CD4-positive, alpha-beta T cell treated with Interleukin-6 at 100 ng/mL for 8 hours (primary cell): ENCODE measurements around the gene SLC41A3.

Experiments
- DNase-seq: peaks from one replicate; pipeline ENCODE4 v3.0.0-alpha.2; 2020; ENCODE audit warnings: mixed read lengths, low spot score

Gene SLC41A3

DNA sequence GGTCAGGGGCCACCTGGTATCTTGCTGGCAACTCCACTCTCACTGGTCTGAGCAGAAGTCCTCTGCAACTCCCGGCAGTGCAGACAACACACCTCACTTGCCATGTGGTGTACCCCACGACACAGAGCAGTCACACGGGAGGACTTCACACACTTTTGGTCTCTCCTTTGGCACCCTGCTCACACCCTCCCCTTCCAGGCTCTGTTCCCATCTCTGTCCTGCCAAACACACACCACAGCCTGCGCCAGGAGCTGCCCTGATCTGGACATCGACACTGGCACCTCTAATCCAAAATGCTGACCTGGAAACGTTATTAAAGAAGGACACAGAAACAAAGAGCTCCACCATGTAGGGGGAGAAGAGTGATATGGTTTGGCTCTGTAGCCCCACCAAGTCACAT is 57.2 kb downstream of the SLC41A3 start:
- DNase-seq = no peak

DNA sequence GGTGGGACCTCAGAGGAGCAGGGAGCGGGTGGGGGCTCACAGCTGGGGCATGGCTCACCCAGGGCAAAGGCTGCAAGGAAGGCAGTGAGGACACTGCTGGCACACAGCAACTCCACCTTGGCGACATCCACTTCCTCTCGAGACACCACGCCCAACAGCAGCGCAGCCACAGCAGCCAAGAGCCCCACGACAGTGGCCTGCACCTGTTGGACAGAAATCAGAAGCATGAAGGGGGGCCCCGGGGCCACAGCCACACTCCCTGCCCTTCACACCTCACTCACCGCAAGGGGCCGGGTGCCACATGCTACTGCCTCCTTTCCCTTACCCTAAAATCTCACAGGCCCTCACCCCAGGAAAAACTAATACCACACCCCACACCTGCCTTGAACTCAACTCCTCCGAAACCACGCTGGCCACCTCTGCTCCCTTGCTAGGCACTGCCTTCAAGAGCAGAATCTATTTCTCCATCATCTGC is 57.6 kb downstream of the SLC41A3 start:
- DNase-seq = no peak

DNA sequence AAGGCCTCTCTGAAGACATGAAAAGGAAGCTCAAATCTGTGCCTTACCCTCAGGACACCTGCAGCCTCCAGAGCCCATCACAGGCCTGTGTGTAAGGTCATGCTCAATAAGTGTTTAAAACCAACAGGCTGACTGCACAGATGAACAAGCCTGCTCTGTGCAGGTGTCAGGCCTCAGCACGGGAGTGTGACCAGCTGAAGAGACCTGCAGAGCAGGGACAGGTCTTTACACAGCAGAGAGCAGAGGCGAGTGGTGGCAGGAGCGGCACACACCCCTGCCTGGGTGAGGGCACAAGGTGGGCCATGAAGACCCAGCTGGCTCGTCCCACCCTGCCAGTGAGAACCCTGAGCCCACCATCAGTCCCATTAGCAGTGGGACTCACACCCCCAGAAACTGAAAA is 58.1 kb downstream of the SLC41A3 start:
- DNase-seq = no peak

DNA sequence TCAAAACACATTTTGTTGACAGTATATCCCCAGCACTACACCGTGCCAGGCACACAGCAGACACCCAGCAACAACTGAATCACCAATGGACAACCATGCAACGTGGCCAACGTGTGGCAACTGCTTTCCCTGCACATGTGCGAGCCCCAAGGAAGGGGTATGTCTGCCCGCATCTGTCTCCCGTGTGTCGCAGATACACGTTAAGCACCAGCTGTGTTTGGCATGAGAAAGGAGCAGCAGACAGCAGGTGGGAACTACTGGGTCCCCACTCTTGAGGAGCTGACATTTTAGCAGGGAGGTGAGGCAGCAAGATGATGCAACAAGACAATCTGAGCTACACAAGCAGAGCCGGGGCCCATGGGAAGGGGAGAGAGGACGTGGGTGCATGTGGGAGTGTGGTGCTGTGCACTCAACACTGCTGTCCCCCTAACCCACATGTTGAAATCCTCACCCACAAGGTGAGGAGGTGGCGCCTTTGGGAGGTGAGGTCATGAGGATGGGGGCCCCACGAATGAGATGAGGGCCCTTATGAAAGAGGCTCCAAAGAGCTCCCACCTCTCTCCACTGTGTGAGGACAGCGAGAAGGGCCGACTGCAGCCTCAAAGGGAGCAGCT is 58.7 kb downstream of the SLC41A3 start:
- no peak for DNase-seq

DNA sequence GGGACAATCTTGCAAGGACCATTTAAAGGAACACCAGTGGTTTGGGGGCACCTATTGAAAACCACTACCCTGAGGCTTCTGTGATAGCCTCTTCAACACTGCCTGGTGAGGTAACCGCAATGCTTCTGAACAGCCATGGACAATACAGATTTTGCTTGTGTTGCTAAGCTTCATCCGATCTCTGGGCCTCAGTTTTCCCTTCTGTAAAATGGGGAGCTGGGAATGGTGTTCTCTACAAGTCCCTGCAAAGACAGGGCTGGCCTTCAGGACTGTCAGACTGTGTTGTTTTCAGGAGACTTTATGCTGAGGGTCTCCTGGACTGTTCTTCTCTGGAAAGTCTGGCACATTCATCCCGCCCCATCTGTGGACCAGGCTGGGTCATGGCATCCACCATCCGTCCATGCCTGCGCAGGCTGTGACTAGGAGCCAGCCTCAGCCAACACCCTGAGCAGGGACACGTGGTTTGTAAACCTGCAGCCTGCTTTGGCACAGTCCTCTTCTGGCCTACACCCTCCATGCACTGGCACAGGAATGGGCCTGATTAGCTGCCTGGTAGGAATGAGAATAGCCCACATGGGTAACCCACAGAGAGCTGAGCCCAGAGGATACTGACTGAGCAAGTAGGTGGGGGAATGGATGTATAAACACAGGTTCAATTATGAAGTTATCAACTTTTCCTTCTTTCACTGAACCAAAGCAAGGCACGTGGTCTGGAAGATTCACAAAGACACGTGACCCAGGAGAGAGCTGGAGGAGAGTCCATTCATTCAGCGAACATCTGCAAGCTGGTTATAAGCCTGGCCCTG is 59.7 kb downstream of the SLC41A3 start:
- no peak for DNase-seq

DNA sequence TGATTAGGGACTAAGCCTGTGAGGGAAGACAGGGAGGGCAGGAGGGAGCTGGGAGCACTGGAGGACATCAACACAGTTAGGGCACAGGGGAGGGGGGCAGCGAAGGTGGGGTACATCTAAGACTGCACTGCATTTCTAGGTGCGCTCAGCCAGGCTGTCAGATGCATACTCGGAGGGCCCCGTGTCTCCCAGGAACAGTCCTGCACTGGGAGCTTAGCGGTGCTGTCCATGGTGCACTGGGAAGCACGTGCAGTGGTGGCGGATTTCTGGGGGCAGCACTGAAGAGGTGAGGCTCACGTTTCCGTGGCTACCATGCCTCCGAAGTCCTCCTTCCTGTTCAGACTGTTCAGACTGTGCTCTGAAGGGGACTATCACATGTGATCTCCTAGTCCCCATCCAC is 60.5 kb downstream of the SLC41A3 start:
- no peak for DNase-seq

DNA sequence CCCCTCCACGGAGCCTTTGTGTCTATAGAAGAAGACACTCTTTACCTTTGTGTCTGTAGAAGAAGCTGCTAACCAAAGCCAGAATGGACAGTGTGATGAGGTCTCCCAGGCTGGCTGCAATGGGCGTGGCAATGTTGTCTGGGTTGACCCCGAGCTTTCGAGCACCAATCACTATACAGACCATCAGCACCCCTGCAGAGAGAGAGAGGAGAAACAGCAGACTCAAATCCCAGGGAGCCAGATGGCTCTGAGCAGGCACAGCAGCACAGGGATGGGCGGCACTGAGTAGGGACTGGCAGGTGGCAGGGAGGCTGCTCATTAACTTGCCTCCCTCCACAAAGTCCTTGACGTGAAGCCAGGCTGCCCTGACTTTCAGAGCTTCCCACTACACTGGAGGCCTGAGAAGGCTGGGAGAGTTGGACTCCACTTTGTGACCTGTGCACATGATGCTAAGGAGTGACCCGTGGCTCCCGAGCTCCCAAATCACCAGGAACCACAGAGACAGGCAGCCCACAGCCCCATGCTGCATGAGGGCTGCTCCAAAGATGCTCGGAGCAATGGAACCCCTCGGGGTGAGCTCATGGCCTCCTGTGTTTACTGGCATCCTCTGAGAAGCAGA is 61.1 kb downstream of the SLC41A3 start:
- DNase-seq = no peak

DNA sequence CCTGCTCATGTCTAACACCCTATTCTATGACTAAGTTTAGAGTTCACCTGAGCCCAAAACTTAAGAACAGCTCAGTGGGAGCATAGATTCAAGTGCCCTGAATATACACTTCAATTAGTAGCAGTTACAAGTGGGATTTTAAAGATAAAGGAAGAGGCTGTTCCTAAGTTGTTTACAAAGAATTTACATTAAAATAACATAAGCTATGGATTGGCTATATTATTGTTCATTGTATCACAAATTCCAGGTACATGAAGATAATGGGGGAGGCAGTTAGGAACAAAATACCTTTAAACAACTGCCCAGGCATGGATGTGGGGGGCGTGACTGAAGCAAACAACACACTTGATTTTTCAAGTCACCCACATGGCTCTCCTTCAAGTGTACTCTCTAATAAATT is 62.2 kb downstream of the SLC41A3 start:
- DNase-seq = no peak

DNA sequence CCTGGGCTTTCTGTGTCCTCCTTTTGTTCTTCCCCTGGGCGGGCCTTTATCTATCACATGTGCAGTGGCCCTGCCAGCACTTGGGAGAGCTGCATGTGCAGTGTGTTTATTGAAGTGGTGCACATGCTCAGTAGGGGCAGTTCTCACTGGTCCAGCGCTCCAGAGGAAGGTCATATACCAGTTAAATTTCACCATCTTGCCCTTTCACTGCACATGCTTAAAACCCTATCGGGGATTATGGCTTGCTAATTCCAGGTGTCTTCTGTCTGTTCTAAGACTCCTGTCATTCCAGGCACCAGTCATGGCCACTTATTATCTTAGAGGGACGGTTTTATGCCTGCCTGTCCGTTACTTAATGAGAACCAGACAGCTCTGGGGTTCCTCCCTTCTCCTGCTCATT is 62.7 kb downstream of the SLC41A3 start:
- no peak for DNase-seq

DNA sequence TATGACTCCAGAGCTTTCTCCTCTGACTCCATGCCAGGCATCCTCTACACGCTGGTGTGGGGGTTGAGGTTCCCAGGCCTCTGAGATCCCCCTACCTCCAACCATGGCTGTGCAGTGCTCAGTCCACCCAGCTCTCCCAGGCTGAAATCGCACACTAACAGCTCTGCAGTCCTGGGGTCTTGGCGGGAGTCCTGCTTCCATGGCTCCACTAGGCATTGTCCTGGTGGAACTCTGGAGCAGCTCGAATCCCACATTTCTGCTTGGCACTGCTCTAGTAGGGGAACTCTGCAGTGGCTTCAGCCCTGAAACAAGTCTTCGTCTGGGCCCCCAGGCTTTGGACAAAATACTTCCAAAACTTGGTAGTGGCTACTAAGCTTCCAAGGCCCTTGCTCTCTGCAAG is 64.2 kb downstream of the SLC41A3 start:
- no peak for DNase-seq

DNA sequence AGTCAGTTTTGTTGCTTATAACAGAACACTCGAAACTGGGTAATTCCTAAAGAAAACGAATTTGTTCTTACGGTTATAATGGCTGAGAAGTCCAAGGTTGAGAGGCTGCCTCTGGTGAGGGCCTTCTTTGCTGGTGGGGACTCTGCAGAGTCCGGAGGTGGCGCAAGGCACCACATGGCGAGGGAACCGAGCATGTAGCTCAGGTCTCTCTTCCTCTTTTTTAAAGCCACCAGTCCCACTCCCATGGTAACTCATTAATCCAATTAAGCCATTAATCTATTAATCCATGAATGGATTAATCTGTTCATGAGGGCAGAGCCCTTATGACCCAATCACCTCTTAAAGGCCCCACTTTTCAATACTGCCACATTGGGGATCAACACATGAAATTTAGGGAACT is 64.9 kb downstream of the SLC41A3 start:
- no peak for DNase-seq

DNA sequence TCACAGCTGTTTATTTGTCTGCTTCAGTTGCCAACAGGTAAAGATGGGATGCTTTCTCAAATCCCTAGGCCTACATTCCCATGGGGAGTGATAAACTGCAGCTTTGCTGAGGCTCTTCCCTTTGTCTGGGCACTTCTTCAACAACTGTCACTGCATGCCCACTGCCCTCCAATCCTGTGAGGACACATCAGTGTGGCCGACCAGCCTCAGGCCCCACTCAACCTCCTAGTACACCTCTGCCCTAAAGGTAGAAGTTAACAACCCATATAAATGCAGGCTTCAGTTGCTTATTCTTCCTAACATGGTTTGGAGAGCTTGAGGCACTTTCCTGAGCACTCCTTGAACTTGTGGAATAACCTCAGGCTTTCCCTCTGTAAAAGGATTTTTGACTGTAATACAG is 65.4 kb downstream of the SLC41A3 start:
- DNase-seq = no peak

DNA sequence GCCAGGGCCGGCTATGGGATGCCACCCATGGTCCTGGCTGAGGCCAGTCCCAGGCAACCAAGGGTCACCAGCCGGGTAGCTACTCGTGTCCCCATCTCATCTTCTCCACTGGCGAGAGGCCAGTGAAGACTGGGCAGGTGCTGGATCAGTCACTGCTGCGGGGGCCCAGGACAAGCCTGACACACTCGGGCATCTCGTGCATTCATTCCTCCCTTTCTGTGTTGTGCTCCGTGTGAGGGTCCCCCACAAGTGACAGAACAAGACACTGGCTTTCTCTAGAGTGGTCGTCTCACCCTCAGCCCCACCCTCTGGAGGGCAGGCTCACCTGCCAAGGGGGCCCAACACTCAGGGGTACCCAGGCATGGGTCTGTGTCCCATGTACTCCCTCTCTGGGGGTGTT is 66.6 kb downstream of the SLC41A3 start:
- no peak for DNase-seq

DNA sequence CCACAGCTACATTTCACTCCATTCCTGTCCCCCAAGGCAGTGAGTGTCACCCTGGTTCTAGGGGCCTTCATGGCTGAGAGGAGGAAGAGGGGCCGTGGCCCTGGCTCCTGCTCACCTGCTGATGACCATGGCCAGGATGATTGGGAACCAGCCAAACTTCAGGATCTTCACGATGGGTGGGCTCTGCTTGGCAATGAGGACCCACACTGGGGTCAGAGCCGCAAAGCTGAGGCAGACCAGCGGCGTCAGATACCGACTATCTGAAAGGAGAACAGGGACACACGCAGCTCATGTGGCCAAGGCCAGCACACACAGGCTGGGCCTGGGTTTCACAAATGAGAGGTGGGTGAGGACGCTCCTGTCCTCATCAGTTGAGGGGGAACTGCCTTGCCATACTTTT is 67.3 kb downstream of the SLC41A3 start:
- no peak for DNase-seq

DNA sequence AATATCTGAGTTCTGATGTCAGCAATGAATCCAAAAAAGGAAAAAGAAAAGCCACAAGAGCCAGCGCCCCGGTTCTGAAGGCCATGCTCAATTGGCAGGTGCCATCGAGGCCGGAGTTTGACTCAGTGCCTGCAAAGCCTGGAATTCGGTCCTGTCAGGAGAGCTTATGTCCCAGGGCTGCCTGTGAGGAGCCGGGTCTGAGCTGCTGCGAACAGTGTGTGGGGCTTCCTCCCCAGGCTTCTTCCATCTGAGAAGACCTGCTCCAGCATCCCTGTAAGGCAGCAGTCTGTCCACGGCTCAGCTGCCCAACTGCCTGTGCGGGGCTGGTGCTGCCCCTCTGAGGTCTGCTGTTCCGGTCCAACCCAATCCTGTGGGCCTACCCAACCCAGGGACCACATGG is 68.8 kb downstream of the SLC41A3 start:
- no peak for DNase-seq

DNA sequence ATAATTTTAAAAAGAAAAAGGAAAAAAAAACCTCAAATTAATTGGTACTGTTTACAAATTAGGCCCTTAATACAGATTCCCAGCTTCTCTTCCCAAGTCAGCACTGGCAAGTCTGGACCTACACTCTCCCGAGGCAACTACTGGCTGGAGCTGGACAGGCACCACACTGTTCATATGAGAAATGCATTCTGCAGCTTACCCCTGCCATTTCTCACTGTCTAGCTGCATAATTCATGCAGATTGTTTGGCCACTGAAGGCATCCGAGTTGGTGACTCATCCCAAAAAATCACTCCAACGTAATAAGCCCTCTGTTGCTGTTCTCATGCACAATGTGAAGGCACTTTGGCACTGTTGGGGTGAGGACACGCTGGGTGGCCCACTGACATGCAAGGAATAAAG is 69.7 kb downstream of the SLC41A3 start:
- DNase-seq = no peak

DNA sequence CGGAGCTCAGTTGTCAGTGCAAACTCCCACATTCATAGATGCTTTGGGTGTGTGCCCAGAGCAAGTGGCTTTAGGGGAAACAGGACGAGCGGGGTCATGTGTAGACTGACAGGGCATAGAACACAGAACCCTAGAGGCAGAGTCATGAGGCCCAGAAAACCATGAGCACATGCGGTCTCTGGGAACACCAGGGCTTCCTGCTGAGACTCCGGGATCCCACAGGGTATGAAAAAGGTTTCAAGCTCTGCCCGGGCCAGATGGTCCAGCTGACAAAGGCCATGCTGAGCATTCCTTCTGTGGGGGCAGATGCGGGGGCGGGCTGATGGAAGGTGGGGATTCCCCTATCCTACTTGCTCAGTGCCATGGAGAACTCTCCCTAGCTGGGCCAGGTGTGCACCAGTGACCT is 70.2 kb downstream of the SLC41A3 start:
- DNase-seq = no peak

DNA sequence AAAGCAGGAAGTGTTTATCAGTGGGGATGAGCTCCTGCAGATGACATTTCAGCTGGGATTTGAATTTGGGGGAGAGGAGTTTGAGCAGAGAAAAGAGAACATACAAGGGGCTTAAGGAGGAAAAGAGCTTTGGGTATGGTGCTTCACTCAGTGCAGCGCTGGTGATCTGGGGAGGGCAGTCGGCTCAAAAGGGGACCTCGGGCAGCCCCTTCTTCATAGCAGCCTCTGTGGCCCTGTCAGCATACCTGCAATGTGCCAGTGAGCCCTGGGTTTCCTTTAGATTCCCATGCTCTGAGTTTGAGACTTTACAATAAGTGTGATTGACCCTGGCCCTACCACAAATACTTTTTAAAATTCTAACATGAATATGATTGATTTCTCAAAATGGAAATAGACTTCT is 74.7 kb downstream of the SLC41A3 start:
- no peak for DNase-seq

DNA sequence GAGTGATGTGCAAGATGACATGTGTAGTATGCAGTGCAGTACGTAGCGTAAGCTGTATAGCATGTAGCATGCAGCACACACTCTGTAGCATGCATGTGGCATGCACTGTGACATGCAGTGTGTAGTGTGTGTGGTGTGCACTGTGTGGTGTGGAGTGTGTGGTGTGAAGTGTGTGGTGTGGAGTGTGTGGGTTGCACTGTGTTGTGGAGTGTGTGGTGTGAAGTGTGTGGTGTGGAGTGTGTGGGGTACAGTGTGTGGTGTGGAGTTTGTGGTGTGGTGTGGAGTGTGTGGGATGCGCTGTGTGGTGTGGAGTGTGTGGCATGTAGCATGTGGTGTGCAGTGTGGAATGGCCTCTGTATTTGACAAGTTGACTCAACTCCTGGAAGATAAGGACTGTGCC is 75.7 kb downstream of the SLC41A3 start:
- no peak for DNase-seq

DNA sequence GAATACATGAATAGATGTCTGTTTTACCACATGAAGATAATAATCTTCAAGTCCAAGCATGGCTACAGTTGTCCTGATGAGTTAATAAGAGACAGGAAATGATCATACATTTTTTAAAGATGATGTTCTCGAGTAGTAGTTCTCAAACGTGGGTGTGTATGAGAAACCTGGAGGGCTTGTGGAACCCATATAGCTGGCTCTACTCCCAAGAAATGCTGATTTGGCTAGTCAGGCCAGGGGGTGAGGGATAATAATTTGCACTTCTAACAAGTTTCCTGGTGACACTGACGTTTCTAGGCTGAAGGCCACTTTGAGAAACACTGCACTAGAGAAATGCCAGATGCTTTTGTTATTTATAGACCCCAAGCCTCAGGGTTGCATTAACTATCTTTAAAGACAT is 78.0 kb downstream of the SLC41A3 start:
- DNase-seq = no peak

DNA sequence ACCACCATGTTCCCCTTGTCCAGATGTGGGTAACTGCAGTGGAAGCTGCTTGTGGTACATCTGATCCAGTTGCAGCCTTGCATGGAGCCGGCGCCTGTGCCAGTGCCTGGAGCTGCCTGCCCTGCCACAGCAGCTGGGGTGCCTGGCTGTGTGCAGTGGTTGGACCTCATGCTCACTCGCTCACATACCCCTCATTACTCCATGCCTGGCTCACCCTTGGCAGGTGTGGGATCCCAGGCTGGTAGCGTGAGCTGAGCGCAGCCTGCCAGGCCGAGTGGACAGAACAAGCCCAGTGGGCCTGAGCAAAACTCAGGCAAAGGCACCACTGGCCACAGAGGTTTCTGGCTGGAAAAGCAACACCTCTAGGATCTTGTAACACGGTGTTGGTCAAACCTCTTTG is 79.2 kb downstream of the SLC41A3 start:
- no peak for DNase-seq

DNA sequence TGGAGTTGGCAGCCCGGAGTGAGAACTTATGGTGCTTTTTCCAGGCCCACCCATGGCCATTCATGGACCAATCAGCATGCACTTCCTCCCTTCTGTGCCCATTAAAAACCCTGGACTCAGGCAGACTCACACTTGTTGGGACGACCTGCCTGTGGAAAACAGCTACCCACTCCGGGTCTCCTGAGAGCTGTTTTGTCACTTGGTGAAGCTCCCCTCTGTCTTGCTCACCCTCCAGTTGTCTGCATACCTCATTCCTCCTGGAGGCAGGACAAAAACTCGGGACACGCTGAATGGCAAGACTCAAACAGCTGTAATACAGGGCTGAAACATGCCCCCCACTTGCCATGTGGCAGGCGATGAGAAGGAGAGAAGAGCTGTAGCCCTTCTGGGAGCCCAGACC is 79.7 kb downstream of the SLC41A3 start:
- DNase-seq = no peak

DNA sequence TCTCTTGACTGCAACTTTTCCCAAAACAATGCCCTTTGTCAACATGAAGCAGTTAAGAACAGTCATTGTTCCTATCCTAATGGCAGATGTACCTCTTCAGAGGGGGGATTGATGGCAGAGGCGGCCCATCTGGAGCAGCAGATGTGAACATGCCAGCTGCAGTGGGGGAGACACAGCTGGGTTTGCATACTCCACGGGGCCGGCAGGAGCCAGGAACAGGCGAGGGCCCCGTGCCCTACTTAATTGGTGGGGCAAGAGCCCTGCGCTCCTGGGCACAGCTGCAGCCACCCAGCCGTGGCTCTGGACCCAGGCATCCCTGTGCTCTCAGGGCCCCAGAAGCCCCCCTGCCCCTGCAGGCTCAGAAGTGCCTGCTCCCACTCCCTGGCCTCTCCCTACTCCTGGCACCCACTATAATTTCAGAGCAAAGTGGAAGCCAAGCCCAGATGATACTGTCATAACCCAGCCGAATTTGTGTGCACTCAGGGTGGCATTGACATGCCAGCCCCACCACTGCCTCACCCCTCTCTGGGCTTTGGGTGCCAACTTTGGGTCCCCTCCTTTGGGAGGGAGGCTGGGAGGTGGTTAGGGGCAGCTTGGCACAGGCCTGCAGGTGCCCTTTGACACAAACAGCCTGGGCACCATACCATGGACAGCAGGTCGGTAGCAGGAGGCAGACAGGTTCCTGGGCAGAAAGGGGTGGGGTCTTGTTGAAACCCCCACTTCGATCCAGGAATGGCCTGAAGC is 80.3 kb downstream of the SLC41A3 start:
- no peak for DNase-seq
